HUES6 (cell line): Measurements from ENCODE around the gene OR2H1.

Source experiments
- H3K27ac ChIP-seq: 2 replicates; pipeline ENCODE4 v1.7.0; 2013; ENCODE audit warnings: low read depth, mild to moderate bottlenecking, low read length, inconsistent platforms
- H3K27me3 ChIP-seq: 2 replicates; pipeline ENCODE4 v1.6.1; 2013; ENCODE audit warnings: low read length; ENCODE audit not compliant: control insufficient read depth, insufficient read depth
- H3K36me3 ChIP-seq: 2 replicates; pipeline ENCODE4 v1.6.1; 2013; ENCODE audit warnings: low read length; ENCODE audit not compliant: control insufficient read depth, insufficient read depth
- H3K4me1 ChIP-seq: 2 replicates; pipeline ENCODE4 v1.6.1; 2013; ENCODE audit warnings: low read length; ENCODE audit not compliant: control insufficient read depth, insufficient read depth
- H3K4me3 ChIP-seq: 2 replicates; pipeline ENCODE4 v1.5.1; 2013; ENCODE audit warnings: low read depth, low read length
- H3K9ac ChIP-seq: one replicate; pipeline ENCODE4 v1.6.1; 2013; ENCODE audit warnings: mild to moderate bottlenecking, low read length
- H3K9me3 ChIP-seq: 2 replicates; pipeline ENCODE4 v1.6.1; 2013; ENCODE audit warnings: low read depth, low read length; ENCODE audit not compliant: control insufficient read depth, insufficient read depth

Gene OR2H1

GRCh38 chr6:29483186-29483585 is 26.2 kb downstream of the OR2H1 start:
- no peaks in the 10 kb centered on the region for H3K4me1 ChIP-seq
- H3K36me3 ChIP-seq, result no peaks in the 10 kb centered on the region
- H3K27me3 ChIP-seq, result no peaks in the 10 kb centered on the region
- no peak overlapping the region for H3K27ac ChIP-seq
- no peaks in the 10 kb centered on the region for H3K9me3 ChIP-seq
- no peak overlapping the region for H3K4me3 ChIP-seq
- no peak overlapping the region for H3K9ac ChIP-seq

- no peak overlapping the region for H3K9ac ChIP-seq
- H3K4me1 ChIP-seq, result no peaks in the 10 kb centered on the region
- H3K27ac ChIP-seq, result no peak overlapping the region
- H3K36me3 ChIP-seq, result no peaks in the 10 kb centered on the region
- H3K9me3 ChIP-seq, result no peaks in the 10 kb centered on the region
- H3K27me3 ChIP-seq, result no peaks in the 10 kb centered on the region
- no peak overlapping the region for H3K4me3 ChIP-seq
Measured at GRCh38 chr6:29483735-29484134, 26.8 kb downstream of the OR2H1 start.

- H3K27me3 ChIP-seq, result no peaks in the 10 kb centered on the region
- H3K9me3 ChIP-seq, result peaks cover 2% of the 10 kb centered on the region; the same call in 1 of the 2 replicates
- H3K4me1 ChIP-seq, result no peaks in the 10 kb centered on the region
- no peaks in the 10 kb centered on the region for H3K36me3 ChIP-seq
- H3K4me3 ChIP-seq, result no peak overlapping the region
- no peak overlapping the region for H3K27ac ChIP-seq
- no peak overlapping the region for H3K9ac ChIP-seq
Measured at GRCh38 chr6:29486577-29486976, 29.6 kb downstream of the OR2H1 start.

- peaks cover 2% of the 10 kb centered on the region; the same call in 1 of the 2 replicates for H3K9me3 ChIP-seq
- H3K9ac ChIP-seq, result no peak overlapping the region
- H3K36me3 ChIP-seq, result no peaks in the 10 kb centered on the region
- no peak overlapping the region for H3K4me3 ChIP-seq
- no peak overlapping the region for H3K27ac ChIP-seq
- H3K27me3 ChIP-seq, result no peaks in the 10 kb centered on the region
- H3K4me1 ChIP-seq, result no peaks in the 10 kb centered on the region
Measured at GRCh38 chr6:29487131-29487530, 30.2 kb downstream of the OR2H1 start.

GRCh38 chr6:29487660-29488059 is 30.7 kb downstream of the OR2H1 start, which contains the start of gene MAS1L:
Gene MAS1L (minus strand): TSS chr6:29487956. CDS start chr6:29487902, 54 bp downstream.
- Histone ChIP-seq H3K9me3 (peaks cover 2% of the 10 kb centered on the region; the same call in 1 of the 2 replicates), H3K27ac (no peak within 1 kb of the TSS), H3K36me3 (no peaks in the 10 kb centered on the region), H3K9ac (no peak within 1 kb of the TSS), H3K4me3 (no peak within 1 kb of the TSS), H3K27me3 (no peaks in the 10 kb centered on the region), H3K4me1 (no peaks in the 10 kb centered on the region)

- Histone ChIP-seq H3K9ac (no peak overlapping the region), H3K4me1 (no peaks in the 10 kb centered on the region), H3K4me3 (no peak overlapping the region)
Measured at GRCh38 chr6:29488874-29489273, 31.9 kb downstream of the OR2H1 start.

GRCh38 chr6:29489286-29489685 is 32.3 kb downstream of the OR2H1 start:
- Histone ChIP-seq H3K9me3 (peaks cover 2% of the 10 kb centered on the region; the same call in 1 of the 2 replicates), H3K27me3 (no peaks in the 10 kb centered on the region), H3K9ac (no peak overlapping the region), H3K4me3 (no peak overlapping the region), H3K27ac (no peak overlapping the region), H3K36me3 (no peaks in the 10 kb centered on the region), H3K4me1 (no peaks in the 10 kb centered on the region)

More at GRCh38 chr6:29488874-29489273, 31.9 kb downstream of the OR2H1 start:
- Histone ChIP-seq H3K9me3 (peaks cover 2% of the 10 kb centered on the region; the same call in 1 of the 2 replicates), H3K27ac (no peak overlapping the region), H3K36me3 (no peaks in the 10 kb centered on the region), H3K27me3 (no peaks in the 10 kb centered on the region)

- H3K9me3 ChIP-seq, result peaks cover 2% of the 10 kb centered on the region; the same call in 1 of the 2 replicates
- no peak overlapping the region for H3K27ac ChIP-seq
- H3K4me3 ChIP-seq, result no peak overlapping the region
- no peak overlapping the region for H3K9ac ChIP-seq
- H3K4me1 ChIP-seq, result no peaks in the 10 kb centered on the region
- H3K27me3 ChIP-seq, result no peaks in the 10 kb centered on the region
- H3K36me3 ChIP-seq, result no peaks in the 10 kb centered on the region
Measured at GRCh38 chr6:29490055-29490454, 33.1 kb downstream of the OR2H1 start.

- no peaks in the 10 kb centered on the region for H3K27me3 ChIP-seq
- H3K9ac ChIP-seq, result no peak overlapping the region
- H3K4me3 ChIP-seq, result no peak overlapping the region
- H3K4me1 ChIP-seq, result no peaks in the 10 kb centered on the region
- peaks cover 2% of the 10 kb centered on the region; the same call in 1 of the 2 replicates for H3K9me3 ChIP-seq
- H3K36me3 ChIP-seq, result no peaks in the 10 kb centered on the region
- H3K27ac ChIP-seq, result no peak overlapping the region
Measured at GRCh38 chr6:29490552-29490951, 33.6 kb downstream of the OR2H1 start.

- Histone ChIP-seq H3K27ac (no peak overlapping the region), H3K9me3 (peaks cover 2% of the 10 kb centered on the region; the same call in 1 of the 2 replicates), H3K4me1 (no peaks in the 10 kb centered on the region), H3K36me3 (no peaks in the 10 kb centered on the region), H3K9ac (no peak overlapping the region), H3K4me3 (no peak overlapping the region), H3K27me3 (no peaks in the 10 kb centered on the region)
Measured at GRCh38 chr6:29491574-29491973, 34.6 kb downstream of the OR2H1 start.

GRCh38 chr6:29493261-29493660 is 36.3 kb downstream of the OR2H1 start:
- Histone ChIP-seq H3K9ac (no peak overlapping the region), H3K4me3 (no peak overlapping the region), H3K27ac (no peak overlapping the region), H3K4me1 (no peaks in the 10 kb centered on the region), H3K27me3 (no peaks in the 10 kb centered on the region), H3K36me3 (no peaks in the 10 kb centered on the region), H3K9me3 (peaks cover 2% of the 10 kb centered on the region; the same call in 1 of the 2 replicates)
